Measurements from ENCODE around the gene STAT5B. TPM values are rescaled to one million over a fixed set of nuclear protein-coding genes. Genes with fewer than 3 reads are reported as not detected.
A peak's percentile ranks its signal among the peaks of the same experiment; 100 is the strongest.
"Not testable (repeated sequence)": the region's sequence is repeated elsewhere in the genome, so short reads cannot be mapped to it uniquely, and the experiment has no call there.

STAT5B gene
- total and polyA plus RNA-seq, 7 donors: 15.9 to 90.1 (median 68.8) TPM

- intact Hi-C loops (cut with DNase I): no loop called here
- Histone ChIP-seq H3K27ac (no peak overlapping the region), H3K27me3 (ENCODE audit: insufficient read depth in 3 of 3, low read length in 2 of 3) (no peaks in the 10 kb centered on the region), H3K4me1 (peaks cover 21% of the 10 kb centered on the region), H3K9me3 (no peaks in the 10 kb centered on the region), H3K36me3 (ENCODE audit: insufficient read depth in 1 of 2, low read depth in 1 of 2) (peaks cover 0 to 73% of the 10 kb centered on the region in 2 donors), H3K4me3 (no peak overlapping the region)
- ATAC-seq (no peak), DNase-seq (no peak)
- 80 to 87% (median 82%) methylated on average over 7 of the region's 7 CpGs for WGBS, 3 donors
- no peak for TF ChIP-seq CTCF (IDR thresholded peaks at IDR 0.05)
Observed at GRCh38 chr17:42308446-42308845, 32.3 kb upstream of the STAT5B start.

- Histone ChIP-seq H3K4me1 (peaks cover 17% of the 10 kb centered on the region), H3K9me3 (no peaks in the 10 kb centered on the region), H3K4me3 (no peak overlapping the region), H3K36me3 (ENCODE audit: insufficient read depth in 1 of 2, low read depth in 1 of 2) (peaks cover 0 to 75% of the 10 kb centered on the region in 2 donors), H3K27ac (no peak overlapping the region), H3K27me3 (ENCODE audit: insufficient read depth in 3 of 3, low read length in 2 of 3) (no peaks in the 10 kb centered on the region)
- ATAC-seq (no peak), DNase-seq (no peak)
- intact Hi-C loops (cut with DNase I): no loop called here
- no peak for TF ChIP-seq CTCF (IDR thresholded peaks at IDR 0.05)
- WGBS, 3 donors: 93 to 96% (median 96%) methylated on average over 19 of the region's 19 CpGs
Observed at GRCh38 chr17:42307362-42307927, 31.3 kb upstream of the STAT5B start.

- 81 to 87% (median 84%) methylated on average over 5 of the region's 5 CpGs for WGBS, 3 donors
- H3K9me3 ChIP-seq: no peaks in the 10 kb centered on the region
- DNase-seq: no peak
- ATAC-seq: no peak
- TF ChIP-seq CTCF (IDR thresholded peaks at IDR 0.05): no peak
- intact Hi-C loops (cut with DNase I): no loop called here
- H3K27ac ChIP-seq: no peak overlapping the region
- no peaks in the 10 kb centered on the region for H3K27me3 ChIP-seq (ENCODE audit: insufficient read depth in 3 of 3, low read length in 2 of 3)
- H3K4me3 ChIP-seq: no peak overlapping the region
- H3K36me3 ChIP-seq (ENCODE audit: insufficient read depth in 1 of 2, low read depth in 1 of 2): peaks cover 0 to 86% of the 10 kb centered on the region in 2 donors
- H3K4me1 ChIP-seq: peaks cover 6% of the 10 kb centered on the region
Observed at GRCh38 chr17:42306385-42306667, 30.1 kb upstream of the STAT5B start.

GRCh38 chr17:42305543-42306384 is 29.6 kb upstream of the STAT5B start:
- intact Hi-C loops (cut with DNase I): no loop called here
- TF ChIP-seq CTCF (IDR thresholded peaks at IDR 0.05): no peak
- H3K27ac ChIP-seq: no peak overlapping the region
- peaks cover 0 to 89% of the 10 kb centered on the region in 2 donors for H3K36me3 ChIP-seq (ENCODE audit: insufficient read depth in 1 of 2, low read depth in 1 of 2)
- ATAC-seq (peak; percentile 68 to 77 (median 72)), DNase-seq (no peak)
- H3K4me1 ChIP-seq: peaks cover under 1% of the 10 kb centered on the region
- 77 to 89% (median 88%) methylated on average over 14 to 18 of the region's 18 CpGs for WGBS, 3 donors
- no peaks in the 10 kb centered on the region for H3K27me3 ChIP-seq (ENCODE audit: insufficient read depth in 3 of 3, low read length in 2 of 3)
- H3K4me3 ChIP-seq: no peak overlapping the region
- H3K9me3 ChIP-seq: no peaks in the 10 kb centered on the region

GRCh38 chr17:42305031-42305330 is 28.8 kb upstream of the STAT5B start:
- not testable (repeated sequence) for ATAC-seq
- 94 to 98% (median 95%) methylated on average over 6 of the region's 6 CpGs for WGBS, 3 donors

More at GRCh38 chr17:42305031-42305330, 28.8 kb upstream of the STAT5B start:
- H3K27ac ChIP-seq; H3K9me3 ChIP-seq; DNase-seq; H3K27me3 ChIP-seq (ENCODE audit: insufficient read depth in 3 of 3, low read length in 2 of 3); intact Hi-C loops (cut with DNase I); H3K4me3 ChIP-seq; H3K4me1 ChIP-seq: not testable (repeated sequence)
- H3K36me3 ChIP-seq (ENCODE audit: insufficient read depth in 1 of 2, low read depth in 1 of 2): peaks cover 0 to 82% of the 10 kb centered on the region in 2 donors

All from psoas muscle (tissue), 8 donors.